ENCODE results near the gene ANKRD11.

- TF ChIP-seq CTCF (conservative IDR thresholded peaks at IDR 0.05 in 1 of 2, IDR thresholded peaks at IDR 0.05 in 1 of 2; ENCODE audit: low read depth in 1 of 2, low read length in 2 of 2) (no peak), EZH2 (IDR thresholded peaks at IDR 0.05; ENCODE audit: low read length, missing control alignments) (no peak)
These were observed 178.7 kb downstream of the ANKRD11 start for GRCh38 chr16:89311636-89312035.
